Ishikawa (cell line): ENCODE measurements around the gene CATSPER1.

Experiments used
- CEBPB ChIP-seq: IDR thresholded peaks from 2 replicates; pipeline ENCODE4 v1.6.1; 2012
- CREB1 ChIP-seq: IDR thresholded peaks from 2 replicates; pipeline ENCODE4 v1.6.1; 2012; ENCODE audit warnings: low read depth
- FOXM1 ChIP-seq: IDR thresholded peaks from 2 replicates; pipeline ENCODE4 v1.6.1; 2012; ENCODE audit warnings: low read depth, borderline replicate concordance
- RAD21 ChIP-seq: IDR thresholded peaks from 2 replicates; pipeline ENCODE4 v1.6.1; 2012; ENCODE audit warnings: low read depth
- TAF1 ChIP-seq: IDR thresholded peaks from 2 replicates; pipeline ENCODE4 v1.6.1; 2012; ENCODE audit warnings: low read depth, mild to moderate bottlenecking
- TCF12 ChIP-seq: IDR thresholded peaks from 2 replicates; pipeline ENCODE4 v1.6.1; 2012; ENCODE audit warnings: low read depth
- TEAD4 ChIP-seq: IDR thresholded peaks from 2 replicates; pipeline ENCODE4 v1.6.1; 2012
- USF1 ChIP-seq: IDR thresholded peaks from 2 replicates; pipeline ENCODE4 v1.6.1; 2012

- TF ChIP-seq USF1 (no peak), CREB1 (no peak), TEAD4 (no peak), TAF1 (no peak), TCF12 (no peak), CEBPB (no peak), FOXM1 (no peak), RAD21 (no peak)
These were observed 47.0 kb downstream of the CATSPER1 start for GRCh38 chr11:65979261-65979759.
